ENCODE data around the gene NOTCH4.
A peak's percentile ranks its signal among the peaks of the same experiment; 100 is the strongest.
"Not testable (repeated sequence)": the region's sequence is repeated elsewhere in the genome, so short reads cannot be mapped to it uniquely, and the experiment has no call there.

NOTCH4 gene

GRCh38 chr6:32194388-32194787 is 29.5 kb downstream of the NOTCH4 start:
- H2AFZ ChIP-seq (ENCODE audit: low read length), result no peak overlapping the region
- peaks cover 21% of the 10 kb centered on the region; the same call in 1 of the 2 replicates for H3F3A ChIP-seq (ENCODE audit: insufficient read depth, low read length)
- no peaks in the 10 kb centered on the region for H3K36me3 ChIP-seq (replicated peaks; ENCODE audit: insufficient read depth, low read length)
- H3K4me2 ChIP-seq (ENCODE audit: low read depth, low read length), result peak overlapping the region; percentile 89
- TF ChIP-seq EZH2phosphoT487 (IDR thresholded peaks at IDR 0.05; ENCODE audit: low read length) (no peak), EZH2 (optimal IDR thresholded peaks at IDR 0.05; ENCODE audit: low read depth, low read length) (no peak), CTCF (IDR thresholded peaks at IDR 0.05; ENCODE audit: low read length) (no peak)
- H4K20me1 ChIP-seq (ENCODE audit: insufficient read depth, low read length), result no peaks in the 10 kb centered on the region
- H3K9ac ChIP-seq (ENCODE audit: low read length), result no peak overlapping the region
- H3K27me3 ChIP-seq (replicated peaks; ENCODE audit: insufficient read depth, low read length), result no peaks in the 10 kb centered on the region
- H3K27ac ChIP-seq (ENCODE audit: low read length), result no peak overlapping the region
- no peaks in the 10 kb centered on the region for H3K9me2 ChIP-seq (replicated peaks; ENCODE audit: insufficient read depth, low read length)
- no peak for DNase-seq
- peaks cover 23% of the 10 kb centered on the region for H3K79me2 ChIP-seq (ENCODE audit: low read length)
- no peak overlapping the region for H3K4me3 ChIP-seq (ENCODE audit: low read length)
- H3K4me1 ChIP-seq (ENCODE audit: low read length), result peaks cover 31% of the 10 kb centered on the region
- H3K9me3 ChIP-seq (replicated peaks; ENCODE audit: insufficient read depth, low read length), result no peaks in the 10 kb centered on the region

DNA sequence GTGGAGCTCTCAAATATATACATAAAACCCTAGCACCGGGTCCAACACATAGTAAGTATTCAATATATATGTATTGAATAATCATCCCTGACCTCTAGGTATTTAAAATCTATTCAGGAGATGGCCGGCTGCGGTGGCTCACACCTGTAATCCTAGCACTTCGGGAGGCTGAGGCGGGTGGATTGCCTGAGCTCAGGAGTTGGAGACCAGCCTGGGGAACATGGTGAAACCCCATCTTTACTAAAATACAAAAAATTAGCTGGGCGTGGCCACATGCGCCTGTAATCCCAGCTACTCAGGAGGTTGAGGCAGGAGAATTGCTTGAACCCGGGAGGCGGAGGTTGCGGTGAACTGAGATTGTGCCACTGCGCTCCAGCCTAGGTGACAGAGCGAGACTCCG is 30.8 kb downstream of the NOTCH4 start:
- DNase-seq; H3K27me3 ChIP-seq (replicated peaks; ENCODE audit: insufficient read depth, low read length); H3K9me2 ChIP-seq (replicated peaks; ENCODE audit: insufficient read depth, low read length); H3K9me3 ChIP-seq (replicated peaks; ENCODE audit: insufficient read depth, low read length); H3K36me3 ChIP-seq (replicated peaks; ENCODE audit: insufficient read depth, low read length); H3K27ac ChIP-seq (ENCODE audit: low read length); H4K20me1 ChIP-seq (ENCODE audit: insufficient read depth, low read length): not testable (repeated sequence)
- H3K4me3 ChIP-seq (ENCODE audit: low read length), result peak overlapping the region; percentile 75; the same call in 1 of the 2 replicates
- H3F3A ChIP-seq (ENCODE audit: insufficient read depth, low read length), result peaks cover 21% of the 10 kb centered on the region; the same call in 1 of the 2 replicates
- peak overlapping the region; percentile 46 for H2AFZ ChIP-seq (ENCODE audit: low read length)
- peaks cover 32% of the 10 kb centered on the region for H3K79me2 ChIP-seq (ENCODE audit: low read length)
- peak overlapping the region; percentile 69; the same call in 1 of the 2 replicates for H3K9ac ChIP-seq (ENCODE audit: low read length)
- H3K4me2 ChIP-seq (ENCODE audit: low read depth, low read length), result peak overlapping the region; percentile 97
- peaks cover 31% of the 10 kb centered on the region for H3K4me1 ChIP-seq (ENCODE audit: low read length)

DNA sequence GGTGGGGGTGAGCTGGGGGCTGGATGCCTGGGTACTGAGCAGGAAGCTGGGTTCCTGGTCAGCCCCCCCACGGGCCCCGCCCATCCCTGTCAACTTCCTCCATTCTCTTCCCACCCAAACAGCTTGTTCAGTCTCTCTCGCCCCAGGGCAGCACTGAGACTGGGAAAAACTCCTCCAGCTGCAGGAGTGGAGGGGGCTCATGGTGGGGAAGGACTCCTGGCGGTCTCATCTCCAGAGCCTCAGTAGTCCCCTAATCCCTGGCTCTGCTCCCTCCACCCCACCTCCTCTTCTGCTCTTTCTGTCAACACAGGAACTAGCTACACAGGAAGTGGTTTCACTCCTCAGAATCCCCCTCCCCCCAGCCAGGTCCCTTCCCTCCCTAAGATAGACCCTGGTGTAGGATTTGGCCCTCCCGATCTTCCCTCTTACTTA is 31.2 kb downstream of the NOTCH4 start, which contains the start of gene GPSM3:
Gene GPSM3 (minus strand): TSS at position 36 of the 432 bp plus-strand sequence. CDS start 130 bp downstream, outside the sequence.
- no peaks in the 10 kb centered on the region for H4K20me1 ChIP-seq (ENCODE audit: insufficient read depth, low read length)
- DNase-seq, result peak; percentile 33
- no peaks in the 10 kb centered on the region for H3K27me3 ChIP-seq (replicated peaks; ENCODE audit: insufficient read depth, low read length)
- H3K27ac ChIP-seq (ENCODE audit: low read length), result peak within 1 kb of the TSS; percentile 2; the same call in 1 of the 2 replicates
- H3K9me2 ChIP-seq (replicated peaks; ENCODE audit: insufficient read depth, low read length), result no peaks in the 10 kb centered on the region
- peak within 1 kb of the TSS; percentile 75 for H3K4me3 ChIP-seq (ENCODE audit: low read length)
- H3K9me3 ChIP-seq (replicated peaks; ENCODE audit: insufficient read depth, low read length), result no peaks in the 10 kb centered on the region
- H3K9ac ChIP-seq (ENCODE audit: low read length), result peak within 1 kb of the TSS; percentile 69
- no peaks in the 10 kb centered on the region for H3K36me3 ChIP-seq (replicated peaks; ENCODE audit: insufficient read depth, low read length)
- peak within 1 kb of the TSS; percentile 97 for H3K4me2 ChIP-seq (ENCODE audit: low read depth, low read length)
- H3F3A ChIP-seq (ENCODE audit: insufficient read depth, low read length), result peaks cover 21% of the 10 kb centered on the region; the same call in 1 of the 2 replicates
- peaks cover 32% of the 10 kb centered on the region for H3K79me2 ChIP-seq (ENCODE audit: low read length)
- H3K4me1 ChIP-seq (ENCODE audit: low read length), result peaks cover 31% of the 10 kb centered on the region
- TF ChIP-seq EZH2phosphoT487 (IDR thresholded peaks at IDR 0.05; ENCODE audit: low read length) (no peak), EZH2 (optimal IDR thresholded peaks at IDR 0.05; ENCODE audit: low read depth, low read length) (no peak), CTCF (IDR thresholded peaks at IDR 0.05; ENCODE audit: low read length) (no peak)
- peak within 1 kb of the TSS; percentile 46 for H2AFZ ChIP-seq (ENCODE audit: low read length)

Measured in MM.1S (cell line).